ENCODE measurements around the gene CDC20. TPM values are rescaled to one million over a fixed set of nuclear protein-coding genes. Genes with fewer than 3 reads are reported as not detected.
"Not testable (repeated sequence)": the region's sequence is repeated elsewhere in the genome, so short reads cannot be mapped to it uniquely, and the experiment has no call there.

CDC20 gene
- total RNA-seq, 1 donor from 2014 or later = 69.2 TPM

DNA sequence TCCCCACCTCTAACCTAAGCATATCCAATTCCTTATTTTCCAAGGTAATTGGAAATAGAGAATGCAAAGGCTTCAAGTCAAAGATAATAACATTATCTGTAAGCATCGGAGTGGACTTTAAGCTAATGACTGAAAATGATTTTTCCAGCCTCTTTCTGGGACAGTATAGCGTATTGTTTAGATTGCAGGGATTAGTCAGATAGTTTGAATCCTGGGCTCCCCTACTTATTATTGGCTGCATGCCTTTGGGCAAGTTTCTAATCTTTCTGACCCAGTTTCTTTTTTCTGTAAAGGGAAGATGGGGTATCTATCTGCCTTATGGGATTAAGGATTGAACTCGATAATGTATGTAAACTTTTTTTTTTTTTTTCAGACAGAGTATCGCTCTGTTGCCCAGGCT is 1.5 kb upstream of the CDC20 start:
- DNase-seq (ENCODE audit: low read depth, low spot score) = no peak

- no peak for DNase-seq (ENCODE audit: low read depth, low spot score)
Measured at GRCh38 chr1:43358121-43358745, 548 bp upstream of the CDC20 start.

GRCh38 chr1:43359696-43360095 is 915 bp downstream of the CDC20 start:
- no peak for DNase-seq (ENCODE audit: low read depth, low spot score)

GRCh38 chr1:43360616-43361015 is 1.8 kb downstream of the CDC20 start:
- DNase-seq (ENCODE audit: low read depth, low spot score) = no peak

DNA sequence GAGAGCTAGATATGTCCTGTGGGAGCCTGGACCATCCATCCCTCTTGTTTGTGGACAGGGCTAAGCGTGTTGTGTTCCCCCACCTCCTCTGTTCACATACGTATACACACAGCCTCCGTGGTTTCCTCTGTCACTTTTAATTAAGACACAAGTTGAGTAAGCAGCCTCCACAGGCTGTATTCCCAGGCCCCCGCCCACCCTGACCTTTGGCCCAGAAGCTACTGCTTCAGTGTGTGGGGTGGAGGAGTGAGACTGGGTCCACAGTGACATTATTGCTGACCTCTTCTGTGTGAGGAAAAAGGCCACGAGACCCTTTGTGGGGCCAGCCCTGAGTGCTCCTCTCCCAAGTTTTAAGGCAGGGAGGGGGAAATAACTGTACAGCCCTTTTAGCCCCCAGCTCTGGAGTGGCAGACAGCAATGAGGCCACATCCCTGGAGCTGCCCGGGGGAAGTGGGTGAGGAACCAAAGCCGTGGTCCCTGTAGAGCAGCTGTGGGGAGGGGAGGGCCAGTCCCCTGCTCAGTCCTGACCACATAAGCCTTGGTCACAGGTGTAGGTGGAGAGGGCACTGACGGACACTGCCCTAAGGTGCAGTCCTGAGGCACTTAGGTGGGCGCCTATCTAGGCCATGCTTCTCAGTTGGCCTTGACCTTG is 4.6 kb downstream of the CDC20 start:
- no peak for DNase-seq (ENCODE audit: low read depth, low spot score)

GRCh38 chr1:43363935-43364525 is 5.2 kb downstream of the CDC20 start:
- no peak for DNase-seq (ENCODE audit: low read depth, low spot score)

- DNase-seq (ENCODE audit: low read depth, low spot score) = no peak
Measured at GRCh38 chr1:43365678-43366077, 6.9 kb downstream of the CDC20 start.

DNA sequence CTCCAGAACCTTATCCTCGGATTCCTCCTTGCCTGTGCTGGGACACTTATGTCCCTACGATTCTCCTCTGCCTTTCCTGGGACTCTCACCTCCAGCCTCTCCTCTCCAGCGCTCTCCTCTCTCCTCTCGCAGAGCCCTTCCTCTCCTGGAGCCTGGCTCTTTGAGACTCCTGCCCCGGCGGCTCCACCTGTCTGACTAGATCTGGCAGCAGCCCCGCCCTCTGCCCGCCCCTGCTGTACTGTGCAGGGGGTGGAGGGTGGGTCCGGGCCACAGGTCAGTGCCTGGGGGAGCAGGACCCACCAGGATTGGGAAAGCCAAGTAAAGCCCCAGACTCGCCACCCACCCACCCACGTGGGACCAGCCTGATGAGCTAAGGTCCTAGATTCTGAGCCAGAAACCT is 7.4 kb downstream of the CDC20 start:
- no peak for DNase-seq (ENCODE audit: low read depth, low spot score)

DNA sequence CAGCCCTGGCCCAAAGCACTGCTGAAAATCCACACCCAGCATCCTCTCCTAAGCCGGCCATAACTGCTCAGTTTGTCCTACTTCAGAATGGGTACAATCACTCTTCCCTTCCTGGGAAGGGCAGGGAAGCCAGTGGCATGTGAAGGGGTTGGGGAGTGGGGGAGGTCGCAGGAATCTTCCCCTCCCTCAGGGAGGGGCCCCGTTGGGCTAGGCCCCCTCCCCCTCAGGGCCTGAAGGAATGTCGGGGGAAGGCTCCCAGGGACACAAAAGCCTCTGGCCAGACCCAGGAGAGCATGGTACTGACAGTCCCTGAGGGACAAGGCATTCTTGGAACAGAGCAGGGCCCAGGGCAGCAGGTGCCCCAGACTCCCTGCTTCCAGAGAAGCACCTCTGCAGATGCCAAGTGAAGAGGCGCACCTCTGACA is 7.8 kb downstream of the CDC20 start:
- no peak for DNase-seq (ENCODE audit: low read depth, low spot score)

DNA sequence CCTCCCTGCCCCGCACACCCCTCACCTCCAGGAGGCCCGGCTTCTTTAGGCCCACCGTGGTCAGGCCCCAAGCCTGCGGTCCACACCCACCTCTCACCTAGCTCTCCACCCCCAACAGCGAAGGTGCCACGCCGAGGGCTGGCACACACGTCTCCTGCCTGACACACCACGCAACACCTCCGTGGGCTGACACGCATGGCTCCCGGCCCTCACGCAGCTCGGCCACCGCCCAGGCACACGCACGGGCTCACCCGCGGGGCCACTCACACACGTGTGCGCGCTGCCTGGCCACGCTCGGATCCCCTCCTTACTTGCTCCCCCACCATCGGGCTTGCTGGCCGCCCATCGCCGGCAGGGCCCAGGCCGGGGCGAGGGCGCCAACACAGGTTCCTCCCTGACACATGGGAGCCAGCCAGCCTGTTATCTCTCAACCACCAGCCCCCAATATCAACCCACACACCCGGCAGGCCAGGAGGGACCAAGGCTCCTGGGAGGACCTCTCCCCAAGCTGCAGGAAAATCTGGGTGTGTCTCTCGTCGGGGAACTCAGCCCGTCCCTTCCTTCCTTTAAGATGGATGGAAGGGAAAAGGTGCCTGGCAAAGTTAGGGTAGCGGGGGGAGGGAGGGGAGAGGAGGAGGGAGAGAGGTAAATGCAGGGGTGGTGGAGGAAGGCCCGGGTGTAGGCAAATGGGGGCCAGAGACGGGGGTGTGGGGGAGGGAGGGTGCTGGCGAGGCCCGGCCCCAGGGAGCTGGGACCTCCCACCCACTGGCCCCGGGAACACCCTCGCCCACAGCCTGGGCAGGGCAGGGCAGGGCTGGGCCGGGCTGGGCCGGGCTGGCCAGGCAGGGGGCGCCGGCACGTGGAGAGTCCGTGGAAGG is 8.5 kb downstream of the CDC20 start:
- DNase-seq (ENCODE audit: low read depth, low spot score) = no peak

- DNase-seq (ENCODE audit: low read depth, low spot score) = peak; percentile 52
Measured at GRCh38 chr1:43367904-43368645, 9.3 kb downstream of the CDC20 start, which contains the start of gene ELOVL1. TSS of gene ELOVL1 (minus strand) at chr1:43368011. CDS start at chr1:43365609, 2,402 bp downstream.

- DNase-seq (ENCODE audit: low read depth, low spot score) = no peak
Measured at GRCh38 chr1:43368646-43369020, 9.9 kb downstream of the CDC20 start.

DNA sequence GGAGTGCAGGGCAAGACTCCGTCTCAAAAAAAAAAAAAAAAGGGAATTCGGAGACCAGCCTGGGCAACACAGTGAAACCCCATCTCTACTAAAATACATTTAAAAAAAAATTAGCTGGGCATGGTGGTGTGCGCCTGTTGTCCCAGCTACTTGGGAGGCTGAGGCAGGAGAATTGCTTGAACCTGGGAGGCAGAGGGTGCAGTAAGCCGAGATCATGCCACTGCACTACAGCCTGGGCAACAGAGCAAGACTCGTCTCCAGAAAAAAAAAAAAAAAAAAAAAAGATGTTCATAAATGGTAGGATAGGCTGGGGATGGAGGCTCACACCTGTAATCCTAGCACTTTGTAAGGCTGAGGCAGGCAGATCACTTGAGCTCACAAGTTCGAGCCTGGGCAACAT is 11.0 kb downstream of the CDC20 start:
- DNase-seq (ENCODE audit: low read depth, low spot score) = not testable (repeated sequence)

- DNase-seq (ENCODE audit: low read depth, low spot score) = no peak
Measured at GRCh38 chr1:43370564-43370963, 11.8 kb downstream of the CDC20 start.

GRCh38 chr1:43372172-43372571 is 13.4 kb downstream of the CDC20 start:
- no peak for DNase-seq (ENCODE audit: low read depth, low spot score)

- DNase-seq (ENCODE audit: low read depth, low spot score) = peak; percentile 39
Measured at GRCh38 chr1:43373066-43373940, 14.5 kb downstream of the CDC20 start.

GRCh38 chr1:43376723-43377235 is 18.0 kb downstream of the CDC20 start:
- no peak for DNase-seq (ENCODE audit: low read depth, low spot score)

- no peak for DNase-seq (ENCODE audit: low read depth, low spot score)
Measured at GRCh38 chr1:43377831-43378230, 19.1 kb downstream of the CDC20 start.

GRCh38 chr1:43379476-43379875 is 20.7 kb downstream of the CDC20 start:
- DNase-seq (ENCODE audit: low read depth, low spot score) = no peak

- DNase-seq (ENCODE audit: low read depth, low spot score) = no peak
Measured at GRCh38 chr1:43381612-43382011, 22.8 kb downstream of the CDC20 start.
